SU-DHL-6 (cell line): ENCODE data around the gene SLC22A4.

Experiments
- H2AFZ ChIP-seq: fragments of 200-600 bp; sonication (generic); 2 replicates; pipeline ENCODE4 v1.6.1; 2014; ENCODE audit warnings: low read depth, mild to moderate bottlenecking, moderate library complexity, mixed read lengths, antibody characterized with exemption, low read length; ENCODE audit not compliant: severe bottlenecking
- H3F3A ChIP-seq: fragments of 200-600 bp; shearing (Covaris generic); 2 replicates; pipeline ENCODE4 v1.6.0; 2016; ENCODE audit warnings: antibody characterized with exemption, mild to moderate bottlenecking; ENCODE audit not compliant: insufficient read depth
- H3K27ac ChIP-seq: fragments of 200-600 bp; sonication (generic); 2 replicates; pipeline ENCODE4 v1.5.1; 2016; ENCODE audit warnings: low read depth, mild to moderate bottlenecking, low read length, moderate library complexity, mixed read lengths
- H3K27me3 ChIP-seq: fragments of 200-600 bp; sonication (generic), shearing (Covaris generic); 2 replicates; pipeline ENCODE4 v1.6.0; 2014; ENCODE audit warnings: mild to moderate bottlenecking, low read length
- H3K36me3 ChIP-seq: fragments of 200-600 bp; sonication (generic); 2 replicates; pipeline ENCODE4 v1.6.1; 2014; ENCODE audit warnings: mild to moderate bottlenecking, low read length, mixed read lengths
- H3K4me2 ChIP-seq: fragments of 300-600, 200-600 bp; shearing (Covaris generic), sonication (generic); 2 replicates; pipeline ENCODE4 v1.6.0; 2014; ENCODE audit warnings: low read length, low read depth, mild to moderate bottlenecking; ENCODE audit not compliant: poor library complexity, severe bottlenecking
- H3K4me3 ChIP-seq: fragments of 200-600 bp; sonication (generic); 2 replicates; pipeline ENCODE4 v1.5.1; 2014; ENCODE audit warnings: antibody characterized with exemption, low read length, mild to moderate bottlenecking, mixed read lengths; ENCODE audit not compliant: insufficient read depth, poor library complexity, severe bottlenecking
- H3K79me2 ChIP-seq: fragments of 200-600 bp; sonication (generic); 2 replicates; pipeline ENCODE4 v1.6.1; 2014; ENCODE audit warnings: mild to moderate bottlenecking, low read length, moderate library complexity; ENCODE audit not compliant: insufficient read depth
- H3K9ac ChIP-seq: fragments of 200-600 bp; sonication (generic); 2 replicates; pipeline ENCODE4 v1.7.0; 2014; ENCODE audit warnings: mild to moderate bottlenecking, low read length
- H3K9me2 ChIP-seq: fragments of 200-600 bp; sonication (generic); replicated peaks from 2 replicates; pipeline ENCODE4 v1.6.1; 2014; ENCODE audit warnings: low read length; ENCODE audit not compliant: insufficient read depth
- H3K9me3 ChIP-seq: fragments of 200-600 bp; sonication (generic); 2 replicates; pipeline ENCODE4 v1.6.1; 2014; ENCODE audit warnings: low read length, mixed read lengths; ENCODE audit not compliant: insufficient read depth
- H4K20me1 ChIP-seq: fragments of 200-600 bp; sonication (generic); 2 replicates; pipeline ENCODE4 v1.6.1; 2014; ENCODE audit warnings: low read depth, mild to moderate bottlenecking, antibody characterized with exemption, low read length, moderate library complexity, mixed read lengths
- EZH2phosphoT487 ChIP-seq: fragments of 200-600 bp; sonication (generic), shearing (Covaris generic); conservative IDR thresholded peaks from 2 replicates; pipeline ENCODE4 v1.6.1; 2018; ENCODE audit warnings: mild to moderate bottlenecking, antibody characterized with exemption, low read length, moderate library complexity, mixed read lengths
- TF ChIP-seq, protein P1 (sequence below): fragments of 200-600 bp; sonication (generic); IDR thresholded peaks from one replicate; pipeline ENCODE4 v1.5.1; 2017; ENCODE audit warnings: antibody characterized with exemption, mild to moderate bottlenecking, low read length, moderate library complexity; ENCODE audit not compliant: insufficient read depth, poor library complexity, severe bottlenecking

Gene SLC22A4

DNA sequence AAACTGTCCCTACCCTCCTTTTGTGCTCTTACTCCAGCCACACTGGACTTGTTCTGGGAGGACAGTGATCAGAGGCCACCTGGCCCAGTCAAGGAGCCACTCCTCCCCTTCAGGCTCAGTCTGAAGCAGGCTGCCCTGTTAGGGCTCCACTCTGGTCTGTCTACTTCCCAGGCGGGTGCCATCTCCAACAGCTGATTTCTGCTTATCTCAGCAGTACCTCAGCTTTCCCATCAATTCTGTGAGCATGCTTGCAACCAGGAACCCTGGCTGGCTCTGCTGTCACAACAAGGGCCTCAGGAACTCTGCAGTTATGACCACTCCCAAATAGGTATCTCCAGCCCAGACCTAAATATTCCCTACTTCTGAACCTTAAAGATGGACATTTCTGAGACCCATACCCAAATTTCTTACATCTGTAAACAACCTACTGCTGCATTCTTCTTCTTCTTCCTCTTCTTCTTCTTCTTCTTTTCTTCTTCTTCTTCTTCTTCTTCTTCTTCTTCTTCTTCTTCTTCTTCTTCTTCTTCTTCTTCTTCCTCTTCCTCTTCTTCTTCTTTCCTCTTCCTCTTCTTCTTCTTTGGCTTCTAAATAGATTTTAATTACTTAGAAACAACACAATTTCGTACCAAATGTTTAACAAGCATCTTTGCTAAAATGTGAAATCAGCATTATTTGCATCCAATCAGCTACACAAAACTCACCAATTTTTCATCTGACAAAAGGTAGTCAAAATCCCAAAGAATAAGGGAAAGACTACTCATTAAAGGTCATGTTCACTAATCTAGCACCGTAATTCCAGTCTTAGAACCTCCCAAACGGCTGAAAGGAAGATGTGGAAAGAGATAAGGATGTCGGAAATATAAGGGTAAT, 13.6 kb upstream of the SLC22A4 start:
- Histone ChIP-seq H3K9me3 (no peaks in the 10 kb centered on the region), H3K4me2 (no peak overlapping the region), H3K36me3 (no peaks in the 10 kb centered on the region), H3K9ac (no peak overlapping the region), H3F3A (no peaks in the 10 kb centered on the region), H3K9me2 (no peaks in the 10 kb centered on the region), H3K4me3 (no peak overlapping the region), H3K79me2 (no peaks in the 10 kb centered on the region), H3K27ac (no peak overlapping the region), H3K27me3 (no peaks in the 10 kb centered on the region), H4K20me1 (no peaks in the 10 kb centered on the region), H2AFZ (no peak overlapping the region)
- no peak for TF ChIP-seq EZH2phosphoT487
- TF ChIP-seq, protein P1, sequence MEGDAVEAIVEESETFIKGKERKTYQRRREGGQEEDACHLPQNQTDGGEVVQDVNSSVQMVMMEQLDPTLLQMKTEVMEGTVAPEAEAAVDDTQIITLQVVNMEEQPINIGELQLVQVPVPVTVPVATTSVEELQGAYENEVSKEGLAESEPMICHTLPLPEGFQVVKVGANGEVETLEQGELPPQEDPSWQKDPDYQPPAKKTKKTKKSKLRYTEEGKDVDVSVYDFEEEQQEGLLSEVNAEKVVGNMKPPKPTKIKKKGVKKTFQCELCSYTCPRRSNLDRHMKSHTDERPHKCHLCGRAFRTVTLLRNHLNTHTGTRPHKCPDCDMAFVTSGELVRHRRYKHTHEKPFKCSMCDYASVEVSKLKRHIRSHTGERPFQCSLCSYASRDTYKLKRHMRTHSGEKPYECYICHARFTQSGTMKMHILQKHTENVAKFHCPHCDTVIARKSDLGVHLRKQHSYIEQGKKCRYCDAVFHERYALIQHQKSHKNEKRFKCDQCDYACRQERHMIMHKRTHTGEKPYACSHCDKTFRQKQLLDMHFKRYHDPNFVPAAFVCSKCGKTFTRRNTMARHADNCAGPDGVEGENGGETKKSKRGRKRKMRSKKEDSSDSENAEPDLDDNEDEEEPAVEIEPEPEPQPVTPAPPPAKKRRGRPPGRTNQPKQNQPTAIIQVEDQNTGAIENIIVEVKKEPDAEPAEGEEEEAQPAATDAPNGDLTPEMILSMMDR: no peak

DNA sequence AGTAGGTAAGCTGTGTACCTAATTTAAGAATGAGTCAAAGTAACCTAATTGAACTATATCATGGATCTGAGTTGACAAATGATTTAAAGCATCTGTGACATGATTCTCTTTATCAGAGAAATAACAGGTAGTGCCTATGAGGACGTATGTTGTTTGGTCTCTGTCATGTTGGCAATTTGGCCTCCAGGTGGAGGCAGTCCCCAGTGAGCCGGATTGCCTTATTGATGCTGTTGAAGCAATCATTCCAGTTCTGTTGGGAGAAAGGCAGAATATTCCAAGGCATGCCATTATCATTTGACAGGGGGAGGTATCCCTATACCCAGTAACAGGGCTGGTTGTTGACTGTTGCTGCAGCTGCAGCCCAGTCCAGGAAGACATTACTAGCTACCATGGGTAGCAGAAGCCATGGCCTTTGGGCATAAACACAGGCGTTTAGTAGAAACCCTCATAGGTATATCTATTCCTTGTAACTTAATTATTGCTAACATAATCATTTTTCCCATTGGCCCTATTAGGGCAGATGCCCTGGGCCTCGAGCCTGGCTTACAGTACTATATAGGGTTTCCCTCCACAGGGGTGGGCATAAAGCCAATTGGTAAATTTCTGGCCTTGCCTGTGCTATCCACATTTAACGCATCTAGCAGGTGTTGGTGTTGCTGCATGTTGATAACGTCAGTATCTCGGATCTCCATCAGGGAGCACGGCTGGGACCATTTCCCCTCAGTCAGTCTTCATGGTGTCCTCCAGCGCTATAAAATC, 12.2 kb upstream of the SLC22A4 start:
- H3K4me2 ChIP-seq: no peak overlapping the region
- no peaks in the 10 kb centered on the region for H3K36me3 ChIP-seq
- no peak for TF ChIP-seq EZH2phosphoT487
- TF ChIP-seq, protein P1: no peak
- no peak overlapping the region for H3K4me3 ChIP-seq
- H3K27me3 ChIP-seq: no peaks in the 10 kb centered on the region
- H3K9me3 ChIP-seq: no peaks in the 10 kb centered on the region
- H3K9ac ChIP-seq: no peak overlapping the region
- no peak overlapping the region for H3K27ac ChIP-seq
- H3K79me2 ChIP-seq: no peaks in the 10 kb centered on the region
- no peaks in the 10 kb centered on the region for H4K20me1 ChIP-seq
- H2AFZ ChIP-seq: no peak overlapping the region
- H3F3A ChIP-seq: no peaks in the 10 kb centered on the region
- no peaks in the 10 kb centered on the region for H3K9me2 ChIP-seq

DNA sequence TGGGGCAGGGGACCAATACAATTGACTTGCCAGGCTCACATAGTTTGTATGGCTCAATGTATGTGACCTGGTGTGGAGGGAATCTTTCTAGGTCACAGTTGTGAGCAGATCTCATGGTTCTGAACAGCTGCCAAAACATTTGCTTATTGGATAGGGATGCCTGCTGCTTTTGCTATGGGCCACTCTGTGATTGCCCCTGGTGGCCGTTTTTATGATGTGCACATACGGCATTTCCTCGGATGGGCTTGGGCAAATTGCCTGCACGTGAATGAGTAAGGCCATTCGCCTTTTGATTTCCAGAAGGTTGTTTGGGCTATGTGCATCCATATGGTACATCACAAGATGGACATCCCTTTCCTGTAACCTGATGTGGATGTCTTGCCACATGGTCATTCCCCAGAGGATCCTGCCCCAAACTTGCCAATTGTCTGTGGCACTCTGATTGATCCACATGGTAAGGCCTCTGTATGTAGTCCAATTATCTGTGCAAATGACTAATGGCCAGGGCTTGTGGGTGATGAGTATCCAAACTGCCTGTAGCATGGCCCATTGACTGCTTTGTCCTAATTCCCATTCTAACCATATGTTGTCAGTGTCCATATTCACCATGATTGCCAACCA, 10.7 kb upstream of the SLC22A4 start:
- Histone ChIP-seq H3K4me3 (no peak overlapping the region), H3F3A (no peaks in the 10 kb centered on the region), H3K27me3 (no peaks in the 10 kb centered on the region), H3K79me2 (no peaks in the 10 kb centered on the region), H3K9me3 (no peaks in the 10 kb centered on the region), H3K9ac (no peak overlapping the region), H3K9me2 (no peaks in the 10 kb centered on the region), H3K4me2 (no peak overlapping the region), H3K27ac (no peak overlapping the region), H3K36me3 (no peaks in the 10 kb centered on the region), H2AFZ (no peak overlapping the region), H4K20me1 (no peaks in the 10 kb centered on the region)
- TF ChIP-seq EZH2phosphoT487: no peak
- TF ChIP-seq, protein P1: peak; percentile 23
